Stimulated activated CD4-positive, alpha-beta T cell treated with anti-CD3 and anti-CD28 coated beads, Interleukin-12 subunit alpha, Interleukin-12 subunit beta, amount 100 ng/mL, for 4 hours (primary cell): Measurements from ENCODE around the gene CASKIN1.
"Not testable (repeated sequence)": the region's sequence is repeated elsewhere in the genome, so short reads cannot be mapped to it uniquely, and the experiment has no call there.

Experiments
- DNase-seq: peaks from one replicate; pipeline ENCODE4 v3.0.0-alpha.2; 2020

CASKIN1 gene

GRCh38 chr16:2129251-2129650, 67.2 kb downstream of the CASKIN1 start:
- not testable (repeated sequence) for DNase-seq

DNA sequence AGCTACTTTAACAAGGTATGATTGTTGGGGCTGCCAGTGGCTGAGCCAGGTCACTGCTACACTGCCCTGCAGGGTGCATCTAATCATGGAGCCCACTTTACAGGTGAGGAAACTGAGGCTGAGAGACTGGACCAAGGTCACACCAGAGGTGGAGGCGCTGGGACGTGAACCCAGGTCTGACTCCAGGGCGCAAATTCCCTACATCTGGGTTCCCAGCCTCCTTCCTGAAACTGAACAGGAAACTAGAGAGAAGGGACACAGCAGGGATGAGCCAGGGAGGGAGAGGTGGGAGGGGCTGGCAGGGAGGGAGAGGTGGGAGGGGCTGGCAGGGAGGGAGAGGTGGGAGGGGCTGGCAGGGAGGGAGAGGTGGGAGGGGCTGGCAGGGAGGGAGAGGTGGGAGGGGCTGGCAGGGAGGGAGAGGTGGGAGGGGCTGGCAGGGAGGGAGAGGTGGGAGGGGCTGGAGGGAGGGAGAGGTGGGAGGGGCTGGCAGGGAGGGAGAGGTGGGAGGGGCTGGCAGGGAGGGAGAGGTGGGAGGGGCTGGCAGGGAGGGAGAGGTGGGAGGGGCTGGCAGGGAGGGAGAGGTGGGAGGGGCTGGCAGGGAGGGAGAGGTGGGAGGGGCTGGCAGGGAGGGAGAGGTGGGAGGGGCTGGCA, 68.7 kb downstream of the CASKIN1 start:
- DNase-seq: not testable (repeated sequence)
